HEK293 (cell line): Measurements from ENCODE around the gene VAV2.

Experiments
- ZNF132 ChIP-seq: fragments of 450-650 bp; formaldehyde crosslinking; IDR thresholded peaks from 2 replicates; pipeline ENCODE4 v1.5.1; 2017; ENCODE audit warnings: missing biosample characterization, missing genetic modification characterization, borderline replicate concordance
- ZNF157 ChIP-seq: fragments of 450-650 bp; formaldehyde crosslinking; IDR thresholded peaks from 2 replicates; pipeline ENCODE4 v1.5.1; 2016; ENCODE audit warnings: missing biosample characterization, missing genetic modification characterization
- ZNF174 ChIP-seq: fragments of 450-650 bp; formaldehyde crosslinking; IDR thresholded peaks from 2 replicates; pipeline ENCODE4 v1.5.0; 2017; ENCODE audit warnings: missing biosample characterization, mild to moderate bottlenecking, missing genetic modification characterization
- ZNF302 ChIP-seq: fragments of 450-650 bp; formaldehyde crosslinking; IDR thresholded peaks from 2 replicates; pipeline ENCODE4 v1.5.1; 2016; ENCODE audit warnings: missing biosample characterization, missing genetic modification characterization, low read depth
- ZNF37A ChIP-seq: fragments of 450-650 bp; IDR thresholded peaks from 2 replicates; pipeline ENCODE4 v1.5.1; 2018; ENCODE audit warnings: missing biosample characterization, missing genetic modification characterization
- ZNF510 ChIP-seq: fragments of 450-650 bp; formaldehyde crosslinking; IDR thresholded peaks from 2 replicates; pipeline ENCODE4 v1.5.1; 2018; ENCODE audit warnings: mild to moderate bottlenecking, missing genetic modification characterization, missing biosample characterization; ENCODE audit not compliant: insufficient replicate concordance
- ZNF747 ChIP-seq: fragments of 450-650 bp; formaldehyde crosslinking; IDR thresholded peaks from 2 replicates; pipeline ENCODE4 v1.5.1; 2016; ENCODE audit warnings: missing biosample characterization, missing genetic modification characterization
- TF ChIP-seq, protein P1 (sequence below): fragments of 450-650 bp; formaldehyde crosslinking; IDR thresholded peaks from 2 replicates; pipeline ENCODE4 v1.5.1; 2016; ENCODE audit warnings: missing biosample characterization, missing genetic modification characterization
- TF ChIP-seq, protein P2 (sequence below): fragments of 450-650 bp; formaldehyde crosslinking; IDR thresholded peaks from 2 replicates; pipeline ENCODE4 v1.5.1; 2016; ENCODE audit warnings: missing biosample characterization, missing genetic modification characterization
- TF ChIP-seq, protein P3 (sequence below): fragments of 450-650 bp; IDR thresholded peaks from 2 replicates; pipeline ENCODE4 v1.5.1; 2018; ENCODE audit warnings: missing biosample characterization, missing genetic modification characterization
- TF ChIP-seq, protein P4 (sequence below): fragments of 450-650 bp; formaldehyde crosslinking; conservative IDR thresholded peaks from 2 replicates; pipeline ENCODE4 v1.5.1; 2016; ENCODE audit warnings: low read depth, missing biosample characterization, missing genetic modification characterization

DNA sequence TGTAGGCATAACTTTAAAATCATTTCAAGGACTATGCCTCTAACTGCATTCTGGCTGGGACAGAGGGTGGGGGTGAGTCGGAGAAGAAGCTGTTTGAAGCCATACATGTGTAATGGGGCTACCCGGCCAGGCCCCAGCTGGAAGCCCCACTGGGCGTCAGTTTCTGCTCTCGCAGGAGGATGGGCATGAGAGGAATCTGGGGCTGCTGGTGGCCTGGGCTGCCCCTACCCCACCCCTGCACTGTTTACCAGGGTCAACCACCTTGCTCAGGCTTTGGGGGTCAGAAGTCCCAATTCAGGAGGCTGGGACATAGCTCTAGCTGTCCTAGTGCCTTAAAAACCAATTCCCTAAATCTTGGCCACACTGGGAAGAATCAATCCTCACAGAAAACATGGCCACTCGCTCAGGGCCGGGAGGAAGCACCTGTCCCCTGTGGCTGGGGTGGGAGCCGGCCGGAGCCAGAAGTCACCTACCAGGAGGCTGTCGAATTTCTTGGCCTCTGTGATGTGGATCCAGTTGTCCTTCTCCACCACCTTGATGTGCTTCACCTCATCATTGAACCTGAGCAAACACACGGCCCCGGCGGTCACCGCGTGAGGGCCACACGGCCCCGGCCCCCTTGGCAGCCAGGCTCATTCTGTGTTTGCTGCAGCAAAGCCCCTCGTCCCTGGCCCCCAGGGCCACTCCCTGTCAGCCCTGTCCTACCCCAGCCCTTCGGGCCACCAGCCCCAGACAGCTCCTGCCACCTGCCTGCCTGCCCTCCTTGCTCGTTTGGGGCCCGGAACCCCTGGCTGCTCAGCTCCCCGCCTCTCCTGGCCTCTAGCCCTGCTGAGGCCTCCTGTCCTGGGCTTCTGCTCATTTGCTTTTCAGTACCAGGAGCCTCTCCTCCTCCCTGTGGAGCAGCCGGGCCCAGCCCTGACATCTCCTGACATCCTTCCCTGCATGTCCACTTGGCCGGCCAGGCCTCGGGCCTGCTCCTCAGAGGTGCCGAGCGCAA is 220.3 kb downstream of the VAV2 start:
- TF ChIP-seq ZNF157 (tag by site-specific recombination) (no peak), ZNF302 (tag by site-specific recombination) (no peak), ZNF747 (tag by site-specific recombination) (no peak), ZNF132 (no peak), ZNF174 (tag by site-specific recombination) (no peak), ZNF510 (no peak), ZNF37A (tag by site-specific recombination) (no peak)
- TF ChIP-seq, protein P1, sequence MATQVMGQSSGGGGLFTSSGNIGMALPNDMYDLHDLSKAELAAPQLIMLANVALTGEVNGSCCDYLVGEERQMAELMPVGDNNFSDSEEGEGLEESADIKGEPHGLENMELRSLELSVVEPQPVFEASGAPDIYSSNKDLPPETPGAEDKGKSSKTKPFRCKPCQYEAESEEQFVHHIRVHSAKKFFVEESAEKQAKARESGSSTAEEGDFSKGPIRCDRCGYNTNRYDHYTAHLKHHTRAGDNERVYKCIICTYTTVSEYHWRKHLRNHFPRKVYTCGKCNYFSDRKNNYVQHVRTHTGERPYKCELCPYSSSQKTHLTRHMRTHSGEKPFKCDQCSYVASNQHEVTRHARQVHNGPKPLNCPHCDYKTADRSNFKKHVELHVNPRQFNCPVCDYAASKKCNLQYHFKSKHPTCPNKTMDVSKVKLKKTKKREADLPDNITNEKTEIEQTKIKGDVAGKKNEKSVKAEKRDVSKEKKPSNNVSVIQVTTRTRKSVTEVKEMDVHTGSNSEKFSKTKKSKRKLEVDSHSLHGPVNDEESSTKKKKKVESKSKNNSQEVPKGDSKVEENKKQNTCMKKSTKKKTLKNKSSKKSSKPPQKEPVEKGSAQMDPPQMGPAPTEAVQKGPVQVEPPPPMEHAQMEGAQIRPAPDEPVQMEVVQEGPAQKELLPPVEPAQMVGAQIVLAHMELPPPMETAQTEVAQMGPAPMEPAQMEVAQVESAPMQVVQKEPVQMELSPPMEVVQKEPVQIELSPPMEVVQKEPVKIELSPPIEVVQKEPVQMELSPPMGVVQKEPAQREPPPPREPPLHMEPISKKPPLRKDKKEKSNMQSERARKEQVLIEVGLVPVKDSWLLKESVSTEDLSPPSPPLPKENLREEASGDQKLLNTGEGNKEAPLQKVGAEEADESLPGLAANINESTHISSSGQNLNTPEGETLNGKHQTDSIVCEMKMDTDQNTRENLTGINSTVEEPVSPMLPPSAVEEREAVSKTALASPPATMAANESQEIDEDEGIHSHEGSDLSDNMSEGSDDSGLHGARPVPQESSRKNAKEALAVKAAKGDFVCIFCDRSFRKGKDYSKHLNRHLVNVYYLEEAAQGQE = no peak
- TF ChIP-seq, protein P2, sequence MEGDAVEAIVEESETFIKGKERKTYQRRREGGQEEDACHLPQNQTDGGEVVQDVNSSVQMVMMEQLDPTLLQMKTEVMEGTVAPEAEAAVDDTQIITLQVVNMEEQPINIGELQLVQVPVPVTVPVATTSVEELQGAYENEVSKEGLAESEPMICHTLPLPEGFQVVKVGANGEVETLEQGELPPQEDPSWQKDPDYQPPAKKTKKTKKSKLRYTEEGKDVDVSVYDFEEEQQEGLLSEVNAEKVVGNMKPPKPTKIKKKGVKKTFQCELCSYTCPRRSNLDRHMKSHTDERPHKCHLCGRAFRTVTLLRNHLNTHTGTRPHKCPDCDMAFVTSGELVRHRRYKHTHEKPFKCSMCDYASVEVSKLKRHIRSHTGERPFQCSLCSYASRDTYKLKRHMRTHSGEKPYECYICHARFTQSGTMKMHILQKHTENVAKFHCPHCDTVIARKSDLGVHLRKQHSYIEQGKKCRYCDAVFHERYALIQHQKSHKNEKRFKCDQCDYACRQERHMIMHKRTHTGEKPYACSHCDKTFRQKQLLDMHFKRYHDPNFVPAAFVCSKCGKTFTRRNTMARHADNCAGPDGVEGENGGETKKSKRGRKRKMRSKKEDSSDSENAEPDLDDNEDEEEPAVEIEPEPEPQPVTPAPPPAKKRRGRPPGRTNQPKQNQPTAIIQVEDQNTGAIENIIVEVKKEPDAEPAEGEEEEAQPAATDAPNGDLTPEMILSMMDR (tag by site-specific recombination) = no peak
- TF ChIP-seq, protein P3, sequence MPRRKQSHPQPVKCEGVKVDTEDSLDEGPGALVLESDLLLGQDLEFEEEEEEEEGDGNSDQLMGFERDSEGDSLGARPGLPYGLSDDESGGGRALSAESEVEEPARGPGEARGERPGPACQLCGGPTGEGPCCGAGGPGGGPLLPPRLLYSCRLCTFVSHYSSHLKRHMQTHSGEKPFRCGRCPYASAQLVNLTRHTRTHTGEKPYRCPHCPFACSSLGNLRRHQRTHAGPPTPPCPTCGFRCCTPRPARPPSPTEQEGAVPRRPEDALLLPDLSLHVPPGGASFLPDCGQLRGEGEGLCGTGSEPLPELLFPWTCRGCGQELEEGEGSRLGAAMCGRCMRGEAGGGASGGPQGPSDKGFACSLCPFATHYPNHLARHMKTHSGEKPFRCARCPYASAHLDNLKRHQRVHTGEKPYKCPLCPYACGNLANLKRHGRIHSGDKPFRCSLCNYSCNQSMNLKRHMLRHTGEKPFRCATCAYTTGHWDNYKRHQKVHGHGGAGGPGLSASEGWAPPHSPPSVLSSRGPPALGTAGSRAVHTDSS (tag by site-specific recombination) = no peak
- TF ChIP-seq, protein P4, sequence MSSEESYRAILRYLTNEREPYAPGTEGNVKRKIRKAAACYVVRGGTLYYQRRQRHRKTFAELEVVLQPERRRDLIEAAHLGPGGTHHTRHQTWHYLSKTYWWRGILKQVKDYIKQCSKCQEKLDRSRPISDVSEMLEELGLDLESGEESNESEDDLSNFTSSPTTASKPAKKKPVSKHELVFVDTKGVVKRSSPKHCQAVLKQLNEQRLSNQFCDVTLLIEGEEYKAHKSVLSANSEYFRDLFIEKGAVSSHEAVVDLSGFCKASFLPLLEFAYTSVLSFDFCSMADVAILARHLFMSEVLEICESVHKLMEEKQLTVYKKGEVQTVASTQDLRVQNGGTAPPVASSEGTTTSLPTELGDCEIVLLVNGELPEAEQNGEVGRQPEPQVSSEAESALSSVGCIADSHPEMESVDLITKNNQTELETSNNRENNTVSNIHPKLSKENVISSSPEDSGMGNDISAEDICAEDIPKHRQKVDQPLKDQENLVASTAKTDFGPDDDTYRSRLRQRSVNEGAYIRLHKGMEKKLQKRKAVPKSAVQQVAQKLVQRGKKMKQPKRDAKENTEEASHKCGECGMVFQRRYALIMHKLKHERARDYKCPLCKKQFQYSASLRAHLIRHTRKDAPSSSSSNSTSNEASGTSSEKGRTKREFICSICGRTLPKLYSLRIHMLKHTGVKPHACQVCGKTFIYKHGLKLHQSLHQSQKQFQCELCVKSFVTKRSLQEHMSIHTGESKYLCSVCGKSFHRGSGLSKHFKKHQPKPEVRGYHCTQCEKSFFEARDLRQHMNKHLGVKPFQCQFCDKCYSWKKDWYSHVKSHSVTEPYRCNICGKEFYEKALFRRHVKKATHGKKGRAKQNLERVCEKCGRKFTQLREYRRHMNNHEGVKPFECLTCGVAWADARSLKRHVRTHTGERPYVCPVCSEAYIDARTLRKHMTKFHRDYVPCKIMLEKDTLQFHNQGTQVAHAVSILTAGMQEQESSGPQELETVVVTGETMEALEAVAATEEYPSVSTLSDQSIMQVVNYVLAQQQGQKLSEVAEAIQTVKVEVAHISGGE (tag by site-specific recombination) = no peak
